K562 (cell line): ENCODE results near the gene CDHR2. TPM values are rescaled to one million over a fixed set of nuclear protein-coding genes. Genes with fewer than 3 reads are reported as not detected.

Experiments used
- ATAC-seq: fragments of 200-7000 bp; cut with Tn5 transposase; 3 replicates; pipeline ENCODE4 v1.9.1; 2020; ENCODE audit warnings: moderate library complexity
- BruUV-seq: library from RNA; stranded (reverse); fragments of 400-500 nt; replicated peaks from 2 replicates; lab custom pipeline; 2021; lab: Mats Ljungman, UMichigan
- CTCF ChIA-PET: fragments of 300-600 bp; formaldehyde crosslinking; extraction: SDS; loops from one replicate; lab custom pipeline; 2021; ENCODE audit warnings: low intra/inter-chr PET ratio; lab: Yijun Ruan, JAX
- POLR2A ChIA-PET: fragments of 300-600, 350-650 bp; sonication (Branson Sonifier 250); formaldehyde crosslinking; extraction: SDS; loops from one replicate; lab custom pipeline; 2021; ENCODE audit warnings: antibody characterized with exemption, inconsistent platforms; lab: Yijun Ruan, JAX
- DNase-seq, 4 experiments: peaks; one replicate each; pipeline versions ENCODE4 v3.0.0 to v3.0.0-alpha.2; 2011 to 2018; ENCODE audit warnings: low spot score in 3 of 4, mixed read lengths in 3 of 4; ENCODE audit errors: extremely low read depth in 1 of 4
- FAIRE-seq: peaks from 2 replicates; lab custom pipeline; 2011; peaks lifted over from hg19 to GRCh38; lab: Jason Lieb, UNC
- H2AFZ ChIP-seq: 2 replicates; pipeline ENCODE4 v1.6.0; 2011; ENCODE audit warnings: low read depth, low read length, control low read depth, inconsistent platforms
- H3K27ac ChIP-seq: fragments of 200-600 bp; 3 replicates; pipeline ENCODE4 v1.8.0; 2011; ENCODE audit warnings: low read depth, mild to moderate bottlenecking, control low read depth, inconsistent platforms, low read length, moderate library complexity, mixed read lengths; ENCODE audit errors: extremely low read depth
- H3K27me3 ChIP-seq, 2 experiments: fragments of 300-600 bp in 1 of 2; 2 replicates in 1 of 2; 3 replicates in 1 of 2; pipeline versions ENCODE4 v1.6.0 to v1.8.0; 2011; ENCODE audit warnings: inconsistent platforms in 2 of 2, low read length in 2 of 2, mild to moderate bottlenecking in 1 of 2, mixed read lengths in 1 of 2, moderate library complexity in 1 of 2; ENCODE audit not compliant: control insufficient read depth in 2 of 2, insufficient read depth in 2 of 2
- H3K36me3 ChIP-seq: fragments of 300-600 bp; 3 replicates; pipeline ENCODE4 v1.8.0; 2011; ENCODE audit warnings: mild to moderate bottlenecking, low read length, inconsistent platforms; ENCODE audit not compliant: control insufficient read depth, insufficient read depth
- H3K4me1 ChIP-seq, 2 experiments: fragments of 200-600 bp in 1 of 2; replicated peaks in 1 of 2; 2 replicates in 1 of 2; 3 replicates in 1 of 2; pipeline versions ENCODE4 v1.5.1 to v1.8.0; 2011; ENCODE audit warnings: inconsistent platforms in 2 of 2, low read length in 2 of 2, mild to moderate bottlenecking in 1 of 2, mixed read lengths in 1 of 2, moderate library complexity in 1 of 2; ENCODE audit not compliant: control insufficient read depth in 2 of 2, insufficient read depth in 2 of 2
- H3K4me2 ChIP-seq: 2 replicates; pipeline ENCODE4 v1.6.1; 2011; ENCODE audit warnings: low read length, control low read depth, inconsistent platforms, mixed read lengths; ENCODE audit not compliant: insufficient read depth
- H3K4me3 ChIP-seq: fragments of 200-600 bp; sonication (generic), shearing (Covaris generic); 2 replicates; pipeline ENCODE4 v1.5.1; 2016; ENCODE audit warnings: control low read depth, inconsistent platforms
- H3K79me2 ChIP-seq: fragments of 200-600 bp; 3 replicates; pipeline ENCODE4 v1.8.0; 2011; ENCODE audit warnings: low read length, inconsistent platforms; ENCODE audit not compliant: control insufficient read depth, insufficient read depth
- H3K9ac ChIP-seq, 2 experiments: 2 replicates each; pipeline versions ENCODE4 v1.6.0 to v1.6.1; 2011; ENCODE audit warnings: low read depth in 2 of 2, low read length in 2 of 2, control low read depth in 1 of 2, inconsistent platforms in 1 of 2, mild to moderate bottlenecking in 1 of 2, mixed read lengths in 1 of 2; ENCODE audit not compliant: insufficient read depth in 1 of 2
- H3K9me1 ChIP-seq: one replicate; pipeline ENCODE4 v1.6.0; 2011; ENCODE audit warnings: inconsistent platforms, mild to moderate bottlenecking, low read length, moderate library complexity; ENCODE audit not compliant: control insufficient read depth, insufficient read depth
- H3K9me3 ChIP-seq: replicated peaks from 2 replicates; pipeline ENCODE4 v1.5.1; 2011; ENCODE audit warnings: low read depth, low read length, inconsistent platforms; ENCODE audit not compliant: control insufficient read depth, insufficient read depth
- H4K20me1 ChIP-seq: replicated peaks from 2 replicates; pipeline ENCODE4 v1.6.1; 2011; ENCODE audit warnings: low read length, inconsistent platforms, mixed read lengths; ENCODE audit not compliant: control insufficient read depth, insufficient read depth
- POLR2B ChIP-seq: fragments of 450-650 bp; IDR thresholded peaks from 2 replicates; pipeline ENCODE4 v1.6.1; 2018; ENCODE audit warnings: low read depth; ENCODE audit not compliant: partially characterized antibody
- RFX1 ChIP-seq: fragments of 450-650 bp; IDR thresholded peaks from 2 replicates; pipeline ENCODE4 v1.6.1; 2016; ENCODE audit warnings: mild to moderate bottlenecking, moderate library complexity
- WGBS: fragments of 100-300 bp; shearing (Covaris generic); methylation state at CpG from one replicate; pipeline ENCODE4 v1.1.6; 2016; ENCODE audit warnings: low coverage, mixed read lengths; ENCODE audit not compliant: insufficient coverage; ENCODE audit errors: missing lambda C conversion rate; 5-methylcytosine and 5-hydroxymethylcytosine counted together
- in situ Hi-C: fragments of 300-500 bp; cut with MboI; formaldehyde crosslinking; loops from 4 replicates; pipeline ENCODE4 v1.15.0; 2018; ENCODE audit warnings: inconsistent platforms, mixed read lengths
- intact Hi-C: fragments of 100-400 bp; cut with micrococcal nuclease; formaldehyde crosslinking; loops from 2 replicates; pipeline ENCODE4 v1.14.2; 2022
- polyA plus RNA-seq, 8 experiments: library from polyadenylated mRNA; depleted of rRNA in 4 of 8; stranded (reverse) in 5 of 8; unstranded in 3 of 8; fragments of >200 nt; fragmentation: Nextera tagmentation in 2 of 8; fragmentation: Illumina TruSeq in 1 of 8; extraction: Ambion mirVana in 2 of 8; extraction: Trizol in 1 of 8; gene quantifications; 2 replicates each; pipeline versions ENCODE4 v1.2.1 to v1.2.3, GENCODE V29; 2011 to 2014; ENCODE audit warnings: inconsistent platforms in 1 of 8, missing spikeins in 1 of 8
- total RNA-seq, 7 experiments: library from RNA; depleted of rRNA in 6 of 7; stranded (reverse); fragments of >200 nt in 6 of 7; fragmentation: Illumina TruSeq in 2 of 7; extraction: Trizol in 2 of 7; gene quantifications; 2 replicates each; pipeline versions ENCODE4 v1.2.1 to v1.2.3, GENCODE V29; 2011 to 2021; ENCODE audit warnings: low replicate concordance in 1 of 7

The CDHR2 gene
- total and polyA plus RNA-seq, 9 of the 15 experiments (the other 6 are each of a cell fraction or from before 2014, with no cell fraction given): 0.01 to 0.62 (median 0.09) TPM; not detected in 2

DNA sequence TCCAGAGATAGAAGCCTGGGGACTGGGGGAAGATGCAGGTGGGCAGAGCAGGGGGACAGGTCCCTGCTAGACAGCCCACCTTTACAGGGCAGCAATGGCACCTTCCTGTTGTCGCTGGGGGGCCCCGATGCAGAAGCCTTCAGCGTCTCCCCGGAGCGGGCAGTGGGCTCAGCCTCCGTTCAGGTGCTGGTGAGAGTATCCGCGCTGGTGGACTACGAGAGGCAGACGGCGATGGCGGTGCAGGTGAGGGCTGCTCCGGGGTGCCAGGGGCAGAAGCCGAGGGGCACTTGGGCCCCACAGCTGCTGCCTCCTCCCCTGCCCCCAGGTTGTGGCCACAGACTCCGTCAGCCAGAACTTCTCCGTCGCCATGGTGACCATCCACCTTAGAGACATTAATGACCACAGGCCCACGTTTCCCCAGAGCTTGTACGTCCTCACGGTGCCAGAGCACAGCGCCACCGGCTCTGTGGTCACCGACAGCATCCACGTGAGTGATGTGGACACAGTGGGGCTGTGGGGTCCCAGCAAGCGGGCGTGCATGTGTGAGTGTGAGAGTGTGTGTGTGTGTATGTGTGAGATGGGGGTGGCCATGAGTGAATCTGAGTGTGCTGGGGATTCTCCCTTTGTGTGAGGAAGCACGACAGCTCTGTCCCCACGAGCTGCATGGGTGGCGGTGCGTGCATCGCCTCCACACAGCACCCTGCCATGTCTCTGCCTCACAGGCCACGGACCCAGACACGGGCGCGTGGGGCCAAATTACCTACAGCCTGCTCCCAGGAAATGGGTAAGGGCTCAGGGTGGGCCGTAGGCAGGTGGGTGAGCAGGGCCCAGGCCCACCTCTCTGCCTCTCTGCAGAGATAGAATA lies 28.4 kb downstream of the CDHR2 start:
- CTCF ChIA-PET: interaction anchor here (0.6 to 1.3 kb wide), 3 partner anchors 11 to 1046 kb away, joined by 3 to 5 read pairs (median 3); no protein-coding TSS in a partner anchor
- H3K79me2 ChIP-seq: no peaks in the 10 kb centered on the region
- TF ChIP-seq POLR2B: no peak
- TF ChIP-seq RFX1: peak; percentile 68
- TF ChIP-seq, all 486 proteins: peak for 1
- ATAC-seq (no peak), DNase-seq (no peak), FAIRE-seq (no peak)
- Histone ChIP-seq H3K4me3 (no peak overlapping the region), H3K36me3 (no peaks in the 10 kb centered on the region), H3K9me1 (no peaks in the 10 kb centered on the region), H3K9ac (peak overlapping the region in 1 of 2 experiments; percentile 23; a peak in 1 of 4 replicates), H4K20me1 (no peaks in the 10 kb centered on the region; the same call in 1 of the 2 replicates), H3K4me1 (peaks cover 0 to 38% of the 10 kb centered on the region in 2 experiments; a peak in 3 of 5 replicates), H3K4me2 (no peak overlapping the region), H3K27me3 (peaks cover 10 to 25% of the 10 kb centered on the region in 2 experiments; a peak in 4 of 5 replicates), H3K27ac (no peak overlapping the region), H2AFZ (peak overlapping the region; percentile 58; the same call in 1 of the 2 replicates), H3K9me3 (no peaks in the 10 kb centered on the region)
- in situ Hi-C loops: loop anchor here (25.0 kb wide), 1 partner anchor 840 kb away; no protein-coding TSS in a partner anchor
- no TSS peak for BruUV-seq
- WGBS: 48% methylated on average over 30 of the region's 36 CpGs
- POLR2A ChIA-PET: no interaction called here
- intact Hi-C loops: loop anchor here (10.0 kb wide), 1 partner anchor 67 kb away; the partner anchor contains the start of gene TSPAN17
